ENCODE results near the gene SRR.

Gene SRR

GRCh38 chr17:2295575-2295974, 8.2 kb upstream of the SRR start:
- Histone ChIP-seq H4K20me1 (ENCODE audit: insufficient read depth, low read length) (peaks cover 14% of the 10 kb centered on the region; the same call in 1 of the 2 replicates), H3K4me1 (ENCODE audit: insufficient read depth, low read length) (0 out of 2 replicates have a peak, but pooled peaks cover 6% of the 10 kb centered on the region), H2AFZ (ENCODE audit: low read depth, low read length) (no peak overlapping the region), H3K79me2 (ENCODE audit: insufficient read depth, low read length) (peaks cover 62% of the 10 kb centered on the region), H3K4me2 (ENCODE audit: insufficient read depth, low read length) (no peak overlapping the region), H3K9ac (ENCODE audit: low read depth, low read length) (no peak overlapping the region), H3K27me3 (ENCODE audit: insufficient read depth, low read length, poor library complexity) (no peaks in the 10 kb centered on the region), H3K9me3 (ENCODE audit: insufficient read depth, low read length, severe bottlenecking) (no peaks in the 10 kb centered on the region), H3K4me3 (ENCODE audit: low read depth in 1 of 2, low read length in 2 of 2) (no peak overlapping the region), H3K27ac (ENCODE audit: low read length) (0 out of 2 replicates have a peak overlapping the region, but pooled peaks have one; percentile 11), H3K36me3 (ENCODE audit: insufficient read depth, low read length) (peaks cover 91% of the 10 kb centered on the region)
- no peak for TF ChIP-seq CTCF (IDR thresholded peaks at IDR 0.05; ENCODE audit: borderline replicate concordance, extremely low read depth, low read length, poor library complexity, severe bottlenecking)
- TF ChIP-seq EZH2 (IDR thresholded peaks at IDR 0.05; ENCODE audit: borderline replicate concordance, low read depth, low read length, severe bottlenecking) = no peak
- no peak for ATAC-seq (ENCODE audit: insufficient read depth, low read depth)
- no peak for DNase-seq

GRCh38 chr17:2297023-2297422, 6.7 kb upstream of the SRR start:
- Histone ChIP-seq H3K36me3 (ENCODE audit: insufficient read depth, low read length) (peaks cover 85% of the 10 kb centered on the region), H2AFZ (ENCODE audit: low read depth, low read length) (no peak overlapping the region), H3K9me3 (ENCODE audit: insufficient read depth, low read length, severe bottlenecking) (no peaks in the 10 kb centered on the region), H3K27me3 (ENCODE audit: insufficient read depth, low read length, poor library complexity) (no peaks in the 10 kb centered on the region), H3K4me1 (ENCODE audit: insufficient read depth, low read length) (peaks cover 19% of the 10 kb centered on the region), H3K9ac (ENCODE audit: low read depth, low read length) (no peak overlapping the region), H3K4me3 (ENCODE audit: low read depth in 1 of 2, low read length in 2 of 2) (no peak overlapping the region), H3K4me2 (ENCODE audit: insufficient read depth, low read length) (no peak overlapping the region), H4K20me1 (ENCODE audit: insufficient read depth, low read length) (peaks cover 20% of the 10 kb centered on the region), H3K79me2 (ENCODE audit: insufficient read depth, low read length) (peaks cover 77% of the 10 kb centered on the region), H3K27ac (ENCODE audit: low read length) (no peak overlapping the region)
- ATAC-seq (ENCODE audit: insufficient read depth, low read depth) (no peak), DNase-seq (no peak)
- TF ChIP-seq EZH2 (IDR thresholded peaks at IDR 0.05; ENCODE audit: borderline replicate concordance, low read depth, low read length, severe bottlenecking) (no peak), CTCF (IDR thresholded peaks at IDR 0.05; ENCODE audit: borderline replicate concordance, extremely low read depth, low read length, poor library complexity, severe bottlenecking) (no peak)

GRCh38 chr17:2299136-2299535, 4.6 kb upstream of the SRR start:
- Histone ChIP-seq H3K79me2 (ENCODE audit: insufficient read depth, low read length) (peaks cover 91% of the 10 kb centered on the region), H2AFZ (ENCODE audit: low read depth, low read length) (no peak overlapping the region), H3K4me1 (ENCODE audit: insufficient read depth, low read length) (peaks cover 27% of the 10 kb centered on the region), H3K36me3 (ENCODE audit: insufficient read depth, low read length) (peaks cover 71% of the 10 kb centered on the region), H3K4me3 (ENCODE audit: low read depth in 1 of 2, low read length in 2 of 2) (no peak overlapping the region), H3K27me3 (ENCODE audit: insufficient read depth, low read length, poor library complexity) (no peaks in the 10 kb centered on the region), H4K20me1 (ENCODE audit: insufficient read depth, low read length) (peaks cover 28% of the 10 kb centered on the region), H3K27ac (ENCODE audit: low read length) (no peak overlapping the region), H3K9me3 (ENCODE audit: insufficient read depth, low read length, severe bottlenecking) (no peaks in the 10 kb centered on the region), H3K9ac (ENCODE audit: low read depth, low read length) (no peak overlapping the region), H3K4me2 (ENCODE audit: insufficient read depth, low read length) (no peak overlapping the region)
- TF ChIP-seq EZH2 (IDR thresholded peaks at IDR 0.05; ENCODE audit: borderline replicate concordance, low read depth, low read length, severe bottlenecking) (no peak), CTCF (IDR thresholded peaks at IDR 0.05; ENCODE audit: borderline replicate concordance, extremely low read depth, low read length, poor library complexity, severe bottlenecking) (no peak)
- ATAC-seq (ENCODE audit: insufficient read depth, low read depth) (no peak), DNase-seq (no peak)

GRCh38 chr17:2299756-2300155, 4.0 kb upstream of the SRR start:
- peaks cover 65% of the 10 kb centered on the region for H3K36me3 ChIP-seq (ENCODE audit: insufficient read depth, low read length)
- H3K4me2 ChIP-seq (ENCODE audit: insufficient read depth, low read length) = no peak overlapping the region
- peaks cover 90% of the 10 kb centered on the region for H3K79me2 ChIP-seq (ENCODE audit: insufficient read depth, low read length)
- no peak overlapping the region for H2AFZ ChIP-seq (ENCODE audit: low read depth, low read length)
- peaks cover 28% of the 10 kb centered on the region for H4K20me1 ChIP-seq (ENCODE audit: insufficient read depth, low read length)
- H3K9me3 ChIP-seq (ENCODE audit: insufficient read depth, low read length, severe bottlenecking) = no peaks in the 10 kb centered on the region
- TF ChIP-seq CTCF (IDR thresholded peaks at IDR 0.05; ENCODE audit: borderline replicate concordance, extremely low read depth, low read length, poor library complexity, severe bottlenecking) (no peak), EZH2 (IDR thresholded peaks at IDR 0.05; ENCODE audit: borderline replicate concordance, low read depth, low read length, severe bottlenecking) (no peak)
- no peak for DNase-seq
- H3K27me3 ChIP-seq (ENCODE audit: insufficient read depth, low read length, poor library complexity) = no peaks in the 10 kb centered on the region
- no peak for ATAC-seq (ENCODE audit: insufficient read depth, low read depth)
- H3K9ac ChIP-seq (ENCODE audit: low read depth, low read length) = no peak overlapping the region
- H3K4me1 ChIP-seq (ENCODE audit: insufficient read depth, low read length) = peaks cover 32% of the 10 kb centered on the region
- H3K4me3 ChIP-seq (ENCODE audit: low read depth in 1 of 2, low read length in 2 of 2) = no peak overlapping the region
- no peak overlapping the region for H3K27ac ChIP-seq (ENCODE audit: low read length)

All from DND-41 (cell line).